Measurements from ENCODE around the gene KRT17.

DNA sequence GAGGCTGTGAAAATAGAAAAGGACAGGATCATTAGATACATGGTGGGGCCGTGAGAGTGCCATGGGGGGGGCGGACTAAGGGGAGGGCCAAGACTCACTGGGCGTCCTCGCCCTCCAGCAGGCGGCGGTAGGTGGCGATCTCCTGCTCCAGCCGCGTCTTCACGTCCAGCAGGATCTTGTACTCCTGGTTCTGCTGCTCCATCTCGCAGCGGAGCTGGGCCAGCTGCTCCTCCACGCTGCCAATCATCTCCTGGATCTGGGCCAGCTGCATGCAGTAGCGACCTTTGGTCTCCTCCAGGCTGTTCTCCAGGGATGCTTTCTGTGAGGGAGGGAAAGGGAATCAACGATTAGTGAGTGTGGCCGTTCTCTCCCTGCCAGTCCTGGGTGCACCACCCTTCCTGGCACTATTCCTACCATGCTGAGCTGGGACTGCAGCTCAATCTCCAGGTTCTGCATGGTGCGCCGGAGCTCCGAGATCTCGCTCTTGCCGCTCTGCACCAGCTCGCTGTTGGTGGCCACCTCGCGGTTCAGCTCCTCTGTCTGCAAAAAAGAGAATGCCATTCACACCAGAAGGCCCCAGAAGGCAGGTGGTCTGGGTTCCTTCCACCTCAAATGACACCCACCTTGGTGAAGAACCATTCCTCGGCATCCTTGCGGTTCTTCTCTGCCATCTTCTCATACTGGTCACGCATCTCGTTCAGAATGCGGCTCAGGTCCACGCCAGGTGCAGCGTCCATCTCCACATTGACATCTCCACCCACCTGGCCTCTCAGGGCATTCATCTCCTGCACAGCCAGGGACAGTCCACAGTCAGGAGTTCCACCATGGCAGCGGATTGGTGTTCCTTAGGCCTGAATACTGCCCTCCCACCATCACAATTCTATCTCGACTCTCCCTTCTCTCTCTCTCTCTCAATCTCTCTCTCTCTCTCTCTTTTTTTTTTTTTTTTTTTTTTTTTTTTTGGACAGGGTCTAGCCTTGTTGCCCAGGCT, 40.9 kb downstream of the KRT17 start:
- TF ChIP-seq, protein P1, sequence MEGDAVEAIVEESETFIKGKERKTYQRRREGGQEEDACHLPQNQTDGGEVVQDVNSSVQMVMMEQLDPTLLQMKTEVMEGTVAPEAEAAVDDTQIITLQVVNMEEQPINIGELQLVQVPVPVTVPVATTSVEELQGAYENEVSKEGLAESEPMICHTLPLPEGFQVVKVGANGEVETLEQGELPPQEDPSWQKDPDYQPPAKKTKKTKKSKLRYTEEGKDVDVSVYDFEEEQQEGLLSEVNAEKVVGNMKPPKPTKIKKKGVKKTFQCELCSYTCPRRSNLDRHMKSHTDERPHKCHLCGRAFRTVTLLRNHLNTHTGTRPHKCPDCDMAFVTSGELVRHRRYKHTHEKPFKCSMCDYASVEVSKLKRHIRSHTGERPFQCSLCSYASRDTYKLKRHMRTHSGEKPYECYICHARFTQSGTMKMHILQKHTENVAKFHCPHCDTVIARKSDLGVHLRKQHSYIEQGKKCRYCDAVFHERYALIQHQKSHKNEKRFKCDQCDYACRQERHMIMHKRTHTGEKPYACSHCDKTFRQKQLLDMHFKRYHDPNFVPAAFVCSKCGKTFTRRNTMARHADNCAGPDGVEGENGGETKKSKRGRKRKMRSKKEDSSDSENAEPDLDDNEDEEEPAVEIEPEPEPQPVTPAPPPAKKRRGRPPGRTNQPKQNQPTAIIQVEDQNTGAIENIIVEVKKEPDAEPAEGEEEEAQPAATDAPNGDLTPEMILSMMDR (IDR thresholded peaks at IDR 0.05), result peak in 1 of 7 experiments; percentile 18
- TF ChIP-seq POLR2A (IDR thresholded peaks at IDR 0.05), result no peak
